Suppressor macrophage (primary cell): ENCODE measurements around the gene GPS1.

Source experiments
- DNase-seq, 4 experiments: peaks; one replicate each; pipeline ENCODE4 v3.0.0-alpha.2; 2020 to 2022
- total RNA-seq, 17 experiments: gene quantifications; one replicate each; lab custom pipeline; 2026; ENCODE audit warnings: mixed read lengths in 6 of 17, inconsistent platforms in 3 of 17; lab: John Stamatoyannopoulos, UW

GPS1 gene
- 34.3 to 81.9 (median 54.9) reads per million in 17 experiments for total RNA-seq

- DNase-seq, result peak; percentile 68 to 92 (median 81)
Observed at GRCh38 chr17:82051776-82052637, at the start of gene GPS1, which contains the start of gene RFNG. TSS of gene GPS1 (plus strand) at chr17:82051898. CDS start at chr17:82051932, 34 bp downstream. TSS of gene RFNG (minus strand) at chr17:82051811. CDS start at chr17:82051766, 45 bp downstream.

- no peak for DNase-seq
Observed at GRCh38 chr17:82003411-82004381, 48.0 kb upstream of the GPS1 start.

GRCh38 chr17:82004517-82005455 is 46.9 kb upstream of the GPS1 start:
- DNase-seq, result no peak

GRCh38 chr17:82005701-82006348 is 45.9 kb upstream of the GPS1 start:
- DNase-seq, result no peak

GRCh38 chr17:82006468-82007227 is 45.0 kb upstream of the GPS1 start:
- no peak for DNase-seq

- DNase-seq, result no peak
Observed at GRCh38 chr17:82007228-82007494, 44.5 kb upstream of the GPS1 start.

- no peak for DNase-seq
Observed at GRCh38 chr17:82007495-82008257, 44.0 kb upstream of the GPS1 start.

GRCh38 chr17:82008258-82008940 is 43.3 kb upstream of the GPS1 start:
- no peak for DNase-seq

- no peak for DNase-seq
Observed at GRCh38 chr17:82008941-82009405, 42.7 kb upstream of the GPS1 start.

- DNase-seq, result no peak
Observed at GRCh38 chr17:82009413-82009812, 42.3 kb upstream of the GPS1 start.

GRCh38 chr17:82010575-82011525 is 40.8 kb upstream of the GPS1 start:
- no peak for DNase-seq

- DNase-seq, result no peak
Observed at GRCh38 chr17:82011617-82012187, 40.0 kb upstream of the GPS1 start.

GRCh38 chr17:82012261-82012639 is 39.4 kb upstream of the GPS1 start:
- no peak for DNase-seq

GRCh38 chr17:82012640-82013295 is 38.9 kb upstream of the GPS1 start:
- no peak for DNase-seq

GRCh38 chr17:82013341-82013740 is 38.4 kb upstream of the GPS1 start:
- DNase-seq, result no peak

- DNase-seq, result no peak
Observed at GRCh38 chr17:82013772-82014321, 37.9 kb upstream of the GPS1 start.

- DNase-seq, result no peak
Observed at GRCh38 chr17:82014432-82014831, 37.3 kb upstream of the GPS1 start.
